GM21515 (cell line): ENCODE results near the gene DEPDC5.
A peak's percentile ranks its signal among the peaks of the same experiment; 100 is the strongest.

Source experiments
- ATAC-seq: cut with Tn5 transposase; IDR thresholded peaks from one replicate; pipeline ENCODE4 v1.9.1; 2021; ENCODE audit not compliant: unreplicated experiment

DEPDC5 gene

GRCh38 chr22:31944700-31945442 lies 191.1 kb downstream of the DEPDC5 start:
- ATAC-seq, result peak; percentile 17

- no peak for ATAC-seq
Measured at GRCh38 chr22:31945443-31945855, 191.6 kb downstream of the DEPDC5 start.

GRCh38 chr22:31945971-31946680 lies 192.3 kb downstream of the DEPDC5 start:
- ATAC-seq, result no peak

GRCh38 chr22:31947296-31947695 lies 193.5 kb downstream of the DEPDC5 start:
- no peak for ATAC-seq

GRCh38 chr22:31948002-31948401 lies 194.2 kb downstream of the DEPDC5 start:
- ATAC-seq, result no peak

- no peak for ATAC-seq
Measured at GRCh38 chr22:31950226-31950625, 196.4 kb downstream of the DEPDC5 start.

- no peak for ATAC-seq
Measured at GRCh38 chr22:31951194-31952093, 197.6 kb downstream of the DEPDC5 start.

GRCh38 chr22:31952094-31952401 lies 198.2 kb downstream of the DEPDC5 start:
- ATAC-seq, result no peak

GRCh38 chr22:31952472-31952871 lies 198.7 kb downstream of the DEPDC5 start:
- no peak for ATAC-seq

- ATAC-seq, result no peak
Measured at GRCh38 chr22:31953261-31953660, 199.4 kb downstream of the DEPDC5 start.

GRCh38 chr22:31954535-31955523 lies 201.0 kb downstream of the DEPDC5 start:
- no peak for ATAC-seq

GRCh38 chr22:31956360-31956759 lies 202.5 kb downstream of the DEPDC5 start:
- ATAC-seq, result no peak
